HG03108 (cell line): ENCODE measurements around the gene HSBP1L1.
"Not testable (repeated sequence)": the region's sequence is repeated elsewhere in the genome, so short reads cannot be mapped to it uniquely, and the experiment has no call there.

Experiments
- ATAC-seq: cut with Tn5 transposase; IDR thresholded peaks from one replicate; pipeline ENCODE4 v1.9.1; 2021; ENCODE audit warnings: moderate library complexity; ENCODE audit not compliant: unreplicated experiment

Gene HSBP1L1

GRCh38 chr18:79960161-79960801, 4.2 kb upstream of the HSBP1L1 start:
- not testable (repeated sequence) for ATAC-seq

- ATAC-seq: no peak
These were observed 3.4 kb upstream of the HSBP1L1 start for GRCh38 chr18:79960921-79961526.

GRCh38 chr18:79961527-79962291, 2.7 kb upstream of the HSBP1L1 start:
- ATAC-seq: no peak

GRCh38 chr18:79962311-79962710, 2.1 kb upstream of the HSBP1L1 start:
- ATAC-seq: no peak

- peak; percentile 44 for ATAC-seq
These were observed 1.4 kb upstream of the HSBP1L1 start for GRCh38 chr18:79962835-79963657.

- ATAC-seq: no peak
These were observed 649 bp upstream of the HSBP1L1 start for GRCh38 chr18:79963658-79964329.

- ATAC-seq: no peak
These were observed 868 bp downstream of the HSBP1L1 start for GRCh38 chr18:79965119-79965902.

- ATAC-seq: no peak
These were observed 6.1 kb downstream of the HSBP1L1 start for GRCh38 chr18:79970419-79971133.

GRCh38 chr18:79971211-79971952, 6.9 kb downstream of the HSBP1L1 start:
- no peak for ATAC-seq

GRCh38 chr18:79971986-79972385, 7.5 kb downstream of the HSBP1L1 start:
- ATAC-seq: no peak

- ATAC-seq: no peak
These were observed 8.3 kb downstream of the HSBP1L1 start for GRCh38 chr18:79972720-79973119.

GRCh38 chr18:79973517-79973916, 9.1 kb downstream of the HSBP1L1 start:
- ATAC-seq: no peak

- no peak for ATAC-seq
These were observed 9.7 kb downstream of the HSBP1L1 start for GRCh38 chr18:79974025-79974654.

- no peak for ATAC-seq
These were observed 10.6 kb downstream of the HSBP1L1 start for GRCh38 chr18:79975043-79975442.

- ATAC-seq: no peak
These were observed 11.7 kb downstream of the HSBP1L1 start for GRCh38 chr18:79975985-79976680.

- no peak for ATAC-seq
These were observed 15.4 kb downstream of the HSBP1L1 start for GRCh38 chr18:79979843-79980242.

- ATAC-seq: no peak
These were observed 16.1 kb downstream of the HSBP1L1 start for GRCh38 chr18:79980585-79980984.
